CD4-positive, CD25-positive, alpha-beta regulatory T cell (primary cell): ENCODE data around the gene ZCCHC10. TPM values are rescaled to one million over a fixed set of nuclear protein-coding genes. Genes with fewer than 3 reads are reported as not detected.
"Not testable (repeated sequence)": the region's sequence is repeated elsewhere in the genome, so short reads cannot be mapped to it uniquely, and the experiment has no call there.

Experiments used
- ATAC-seq, 2 donors: fragments of 150-1000 bp; cut with Tn5 transposase; one replicate each; pipeline ENCODE4 v1.10.0; 2021; ENCODE audit warnings: low read depth in 2 of 2, moderate number of reproducible peaks in 2 of 2, moderate library complexity in 1 of 2
- DNase-seq, 3 donors: peaks; one replicate each; pipeline versions ENCODE4 v3.0.0 to v3.0.0-alpha.2; 2012 to 2022; ENCODE audit warnings: mixed read lengths in 1 of 3
- H3K27ac ChIP-seq: one replicate; pipeline ENCODE4 v1.7.0; 2013; ENCODE audit warnings: mild to moderate bottlenecking, low read length; ENCODE audit not compliant: insufficient read depth, poor library complexity, severe bottlenecking
- H3K27me3 ChIP-seq: one replicate; pipeline ENCODE4 v1.7.0; 2013; ENCODE audit warnings: low read length; ENCODE audit not compliant: control insufficient read depth, insufficient read depth
- H3K36me3 ChIP-seq: one replicate; pipeline ENCODE4 v1.7.0; 2013; ENCODE audit warnings: mild to moderate bottlenecking, low read length, moderate library complexity; ENCODE audit not compliant: control insufficient read depth, insufficient read depth
- H3K4me1 ChIP-seq: 2 replicates; pipeline ENCODE4 v1.7.0; 2013; ENCODE audit warnings: mild to moderate bottlenecking, low read length; ENCODE audit not compliant: insufficient read depth, control insufficient read depth, poor library complexity, severe bottlenecking
- H3K4me3 ChIP-seq: one replicate; pipeline ENCODE4 v1.7.0; 2013; ENCODE audit warnings: low read depth, mild to moderate bottlenecking, low read length, moderate library complexity
- H3K9me3 ChIP-seq, 2 experiments: 1 replicate in 1 of 2; 2 replicates in 1 of 2; pipeline ENCODE4 v1.7.0; 2013; ENCODE audit warnings: low read length in 2 of 2, mild to moderate bottlenecking in 1 of 2, moderate library complexity in 1 of 2; ENCODE audit not compliant: control insufficient read depth in 2 of 2
- H3K27ac Mint-ChIP-seq, 3 donors: one replicate each; pipeline ENCODE4 v1.8.0; 2020 to 2022; ENCODE audit warnings: mild to moderate bottlenecking in 3 of 3, mixed read lengths in 3 of 3, moderate library complexity in 2 of 3
- H3K27me3 Mint-ChIP-seq: one replicate; pipeline ENCODE4 v1.8.0; 2022; ENCODE audit warnings: mild to moderate bottlenecking, mixed read lengths
- H3K36me3 Mint-ChIP-seq: one replicate; pipeline ENCODE4 v1.8.0; 2020; ENCODE audit warnings: mixed read lengths
- H3K4me1 Mint-ChIP-seq, 4 donors: one replicate each; pipeline ENCODE4 v1.8.0; 2020 to 2022; ENCODE audit warnings: mixed read lengths in 4 of 4, mild to moderate bottlenecking in 1 of 4
- H3K4me3 Mint-ChIP-seq, 4 donors: one replicate each; pipeline ENCODE4 v1.8.0; 2020 to 2022; ENCODE audit warnings: mild to moderate bottlenecking in 4 of 4, mixed read lengths in 4 of 4, moderate library complexity in 3 of 4
- H3K9me3 Mint-ChIP-seq, 7 donors: one replicate each; pipeline ENCODE4 v1.8.0; 2020 to 2022; ENCODE audit warnings: mixed read lengths in 7 of 7, mild to moderate bottlenecking in 3 of 7, moderate library complexity in 2 of 7
- polyA plus RNA-seq, 4 donors: library from polyadenylated mRNA; unstranded; fragments of 300-500 nt; fragmentation: Illumina TruSeq; gene quantifications; one replicate each; pipeline ENCODE4 v1.2.3, GENCODE V29; 2021
- total RNA-seq: library from RNA; stranded (reverse); gene quantifications from one replicate; pipeline ENCODE4 v1.2.3, GENCODE V29; 2022

ZCCHC10 gene
- total and polyA plus RNA-seq, 5 donors from 2014 or later: 20.0 to 54.0 (median 41.3) TPM

DNA sequence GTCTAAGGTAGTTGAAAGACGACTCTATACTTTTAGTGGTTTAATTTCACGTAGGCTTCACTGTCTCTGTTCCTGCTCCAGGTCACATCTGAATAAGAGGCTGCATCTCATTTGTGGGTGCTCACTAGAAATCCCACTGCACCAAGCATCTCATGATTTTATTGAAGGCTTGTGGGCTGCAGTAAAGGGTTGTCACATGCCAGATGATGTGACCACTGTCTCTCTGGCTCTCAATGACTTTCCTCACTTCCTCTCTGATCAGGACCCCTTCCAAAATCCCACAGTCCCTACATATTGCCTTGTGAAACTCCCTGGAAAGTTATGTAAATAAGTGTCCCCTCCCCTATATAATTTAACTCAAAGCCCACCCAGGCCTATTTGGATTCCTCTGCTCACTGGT is 8.9 kb upstream of the ZCCHC10 start:
- Mint-ChIP-seq H3K27me3 (peaks cover 15% of the 10 kb centered on the region), H3K4me1 (peaks cover 0 to 5% (median 1%) of the 10 kb centered on the region in 4 donors), H3K27ac (peak overlapping the region in 1 of 3 donors; percentile 63), H3K9me3 (no peaks in the 10 kb centered on the region), H3K36me3 (no peaks in the 10 kb centered on the region), H3K4me3 (no peak overlapping the region)
- Histone ChIP-seq H3K36me3 (no peaks in the 10 kb centered on the region), H3K4me3 (no peak overlapping the region), H3K9me3 (no peaks in the 10 kb centered on the region), H3K4me1 (no peaks in the 10 kb centered on the region), H3K27ac (no peak overlapping the region), H3K27me3 (no peaks in the 10 kb centered on the region)
- DNase-seq (no peak), ATAC-seq (no peak)

- Histone ChIP-seq H3K27me3 (no peaks in the 10 kb centered on the region), H3K9me3 (no peaks in the 10 kb centered on the region), H3K27ac (no peak overlapping the region), H3K4me3 (no peak overlapping the region), H3K4me1 (no peaks in the 10 kb centered on the region), H3K36me3 (no peaks in the 10 kb centered on the region)
- DNase-seq (no peak), ATAC-seq (no peak)
- no peaks in the 10 kb centered on the region for H3K36me3 Mint-ChIP-seq
- peaks cover 0 to 5% (median 1%) of the 10 kb centered on the region in 4 donors for H3K4me1 Mint-ChIP-seq
- peaks cover 20% of the 10 kb centered on the region for H3K27me3 Mint-ChIP-seq
- H3K27ac Mint-ChIP-seq: no peak overlapping the region
- no peaks in the 10 kb centered on the region for H3K9me3 Mint-ChIP-seq
- no peak overlapping the region for H3K4me3 Mint-ChIP-seq
Measured at GRCh38 chr5:133034064-133034463, 7.7 kb upstream of the ZCCHC10 start.

- no peaks in the 10 kb centered on the region for H3K36me3 ChIP-seq
- DNase-seq (peak in 1 of 3 donors; percentile 11), ATAC-seq (peak in 1 of 2 donors; percentile 18)
- Mint-ChIP-seq H3K27ac (peak overlapping the region in 1 of 3 donors; percentile 23), H3K4me1 (peaks cover 0 to 5% (median 1%) of the 10 kb centered on the region in 4 donors), H3K27me3 (peaks cover 20% of the 10 kb centered on the region), H3K4me3 (no peak overlapping the region), H3K36me3 (no peaks in the 10 kb centered on the region), H3K9me3 (no peaks in the 10 kb centered on the region)
- no peak overlapping the region for H3K27ac ChIP-seq
- no peaks in the 10 kb centered on the region for H3K4me1 ChIP-seq
- H3K4me3 ChIP-seq: no peak overlapping the region
- H3K9me3 ChIP-seq: no peaks in the 10 kb centered on the region
- H3K27me3 ChIP-seq: no peaks in the 10 kb centered on the region
Measured at GRCh38 chr5:133032852-133033742, 6.7 kb upstream of the ZCCHC10 start.

DNA sequence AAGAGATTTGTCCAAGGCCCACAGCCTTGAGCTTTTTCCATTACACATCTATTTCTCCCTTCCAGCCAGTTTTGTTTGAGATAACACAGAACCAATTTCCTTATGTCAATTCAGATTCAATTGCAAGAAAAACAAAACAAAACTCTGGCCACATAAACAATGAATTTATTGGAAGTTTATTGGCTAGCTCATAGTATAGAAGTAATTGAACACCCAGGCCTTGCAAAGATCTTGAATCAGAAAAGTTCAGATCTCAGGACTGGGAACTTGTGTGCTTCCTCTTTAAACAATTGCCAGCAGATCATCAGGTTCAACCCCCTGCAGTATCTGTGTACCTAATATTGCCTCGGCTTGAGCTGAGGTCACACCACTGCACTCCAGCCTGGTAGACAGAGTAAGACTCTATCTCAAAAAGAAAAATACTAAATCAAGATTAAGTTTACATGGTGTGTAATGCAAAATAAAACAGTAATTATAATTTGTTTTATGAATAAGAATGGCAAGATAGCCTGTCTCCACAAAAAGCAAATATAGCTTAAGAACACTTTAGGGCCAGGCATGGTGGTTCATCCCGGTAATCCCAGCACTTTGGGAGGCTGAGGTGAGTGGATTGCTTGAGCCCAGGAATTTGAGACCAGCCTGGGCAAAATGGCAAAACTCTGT is 4.1 kb upstream of the ZCCHC10 start:
- Histone ChIP-seq H3K4me1 (peaks cover 10% of the 10 kb centered on the region), H3K9me3 (no peaks in the 10 kb centered on the region), H3K27me3 (no peaks in the 10 kb centered on the region), H3K4me3 (no peak overlapping the region), H3K27ac (no peak overlapping the region), H3K36me3 (no peaks in the 10 kb centered on the region)
- Mint-ChIP-seq H3K9me3 (peaks cover 0 to 1% (median 0%) of the 10 kb centered on the region in 7 donors), H3K27me3 (peaks cover 14% of the 10 kb centered on the region), H3K4me1 (peaks cover 9 to 21% (median 13%) of the 10 kb centered on the region in 4 donors), H3K36me3 (no peaks in the 10 kb centered on the region), H3K27ac (no peak overlapping the region), H3K4me3 (peak overlapping the region in 1 of 4 donors; percentile 67)
- DNase-seq: no peak
- no peak for ATAC-seq

GRCh38 chr5:133029416-133029815 is 3.1 kb upstream of the ZCCHC10 start:
- Mint-ChIP-seq H3K36me3 (no peaks in the 10 kb centered on the region), H3K4me3 (peak overlapping the region in 2 of 4 donors; percentile 57 to 67), H3K27me3 (peaks cover 14% of the 10 kb centered on the region), H3K4me1 (peaks cover 14 to 24% (median 17%) of the 10 kb centered on the region in 4 donors), H3K9me3 (peaks cover 0 to 1% (median 0%) of the 10 kb centered on the region in 7 donors), H3K27ac (peak overlapping the region in 1 of 3 donors; percentile 36)
- Histone ChIP-seq H3K27me3 (no peaks in the 10 kb centered on the region), H3K27ac (no peak overlapping the region), H3K4me3 (no peak overlapping the region), H3K4me1 (peaks cover 10% of the 10 kb centered on the region), H3K9me3 (no peaks in the 10 kb centered on the region), H3K36me3 (no peaks in the 10 kb centered on the region)
- ATAC-seq (no peak), DNase-seq (no peak)

DNA sequence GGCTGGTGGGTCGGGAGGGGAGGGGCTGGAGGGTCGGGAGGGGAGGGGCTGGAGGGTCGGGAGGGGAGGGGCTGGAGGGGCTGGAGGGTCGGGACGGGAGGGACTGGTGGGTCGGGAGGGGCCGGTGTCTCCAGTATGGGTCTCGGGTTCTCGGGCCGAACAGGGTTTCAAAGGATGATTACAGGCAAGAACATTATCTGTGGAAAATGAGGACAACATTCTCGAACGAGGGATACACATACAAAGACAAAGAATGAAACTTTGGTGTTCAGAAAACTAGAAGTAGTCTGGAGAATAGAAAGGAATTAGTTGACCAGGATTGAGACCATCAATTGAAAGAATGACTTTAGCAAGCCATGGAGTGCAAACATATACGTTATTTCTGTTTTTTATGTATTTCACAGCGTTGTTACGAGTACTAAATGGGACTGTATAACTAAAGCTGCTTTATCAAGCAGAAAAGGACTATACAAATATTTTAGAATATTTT is 360 bp upstream of the ZCCHC10 start:
- Mint-ChIP-seq H3K9me3 (peaks cover 0 to 1% (median 0%) of the 10 kb centered on the region in 7 donors), H3K36me3 (peaks cover 3% of the 10 kb centered on the region), H3K4me3 (peak overlapping the region; percentile 96 to 99 (median 97)), H3K4me1 (peaks cover 14 to 30% (median 24%) of the 10 kb centered on the region in 4 donors), H3K27me3 (peaks cover 9% of the 10 kb centered on the region), H3K27ac (peak overlapping the region in 2 of 3 donors; percentile 84 to 97)
- DNase-seq (no peak), ATAC-seq (no peak)
- Histone ChIP-seq H3K27me3 (no peaks in the 10 kb centered on the region), H3K36me3 (peaks cover 4% of the 10 kb centered on the region), H3K4me3 (peak overlapping the region; percentile 75), H3K27ac (peak overlapping the region; percentile 89), H3K4me1 (peaks cover 10% of the 10 kb centered on the region), H3K9me3 (no peaks in the 10 kb centered on the region)

- H3K4me3 ChIP-seq, H3K9me3 Mint-ChIP-seq, H3K27me3 Mint-ChIP-seq, ATAC-seq, H3K27ac ChIP-seq, DNase-seq, H3K4me3 Mint-ChIP-seq, H3K27me3 ChIP-seq, H3K9me3 ChIP-seq, H3K4me1 ChIP-seq: not testable (repeated sequence)
- H3K27ac Mint-ChIP-seq: peak overlapping the region in 1 of 3 donors; percentile 44
- H3K36me3 ChIP-seq: peaks cover 37% of the 10 kb centered on the region
- peaks cover 23% of the 10 kb centered on the region for H3K36me3 Mint-ChIP-seq
- peaks cover 7 to 15% (median 10%) of the 10 kb centered on the region in 4 donors for H3K4me1 Mint-ChIP-seq
Measured at GRCh38 chr5:133019471-133019870, 6.9 kb downstream of the ZCCHC10 start.
